IPS-18a (cell line): ENCODE data around the gene LPAR5.
A peak's percentile ranks its signal among the peaks of the same experiment; 100 is the strongest.

ENCODE experiments used
- H3K27ac ChIP-seq: one replicate; pipeline ENCODE4 v1.5.1; 2013; ENCODE audit warnings: low read length
- H3K27me3 ChIP-seq: one replicate; pipeline ENCODE4 v1.6.1; 2013; ENCODE audit warnings: mild to moderate bottlenecking, low read length; ENCODE audit not compliant: control insufficient read depth, insufficient read depth
- H3K36me3 ChIP-seq: one replicate; pipeline ENCODE4 v1.6.1; 2013; ENCODE audit warnings: low read depth, low read length; ENCODE audit not compliant: control insufficient read depth
- H3K4me1 ChIP-seq: one replicate; pipeline ENCODE4 v1.6.1; 2013; ENCODE audit warnings: low read depth, low read length; ENCODE audit not compliant: control insufficient read depth
- H3K4me3 ChIP-seq: one replicate; pipeline ENCODE4 v1.5.1; 2013; ENCODE audit warnings: low read length
- H3K9ac ChIP-seq: one replicate; pipeline ENCODE4 v1.6.1; 2013; ENCODE audit warnings: mild to moderate bottlenecking, low read length, moderate library complexity
- H3K9me3 ChIP-seq: one replicate; pipeline ENCODE4 v1.6.1; 2013; ENCODE audit warnings: low read depth, low read length; ENCODE audit not compliant: control insufficient read depth

Gene LPAR5

GRCh38 chr12:6614513-6615172, 21.1 kb downstream of the LPAR5 start:
- peak overlapping the region; percentile 15 for H3K9ac ChIP-seq
- H3K4me1 ChIP-seq = peaks cover 28% of the 10 kb centered on the region
- peak overlapping the region; percentile 16 for H3K4me3 ChIP-seq
- peaks cover 12% of the 10 kb centered on the region for H3K27me3 ChIP-seq
- H3K27ac ChIP-seq = no peak overlapping the region
- no peaks in the 10 kb centered on the region for H3K36me3 ChIP-seq
- H3K9me3 ChIP-seq = no peaks in the 10 kb centered on the region

DNA sequence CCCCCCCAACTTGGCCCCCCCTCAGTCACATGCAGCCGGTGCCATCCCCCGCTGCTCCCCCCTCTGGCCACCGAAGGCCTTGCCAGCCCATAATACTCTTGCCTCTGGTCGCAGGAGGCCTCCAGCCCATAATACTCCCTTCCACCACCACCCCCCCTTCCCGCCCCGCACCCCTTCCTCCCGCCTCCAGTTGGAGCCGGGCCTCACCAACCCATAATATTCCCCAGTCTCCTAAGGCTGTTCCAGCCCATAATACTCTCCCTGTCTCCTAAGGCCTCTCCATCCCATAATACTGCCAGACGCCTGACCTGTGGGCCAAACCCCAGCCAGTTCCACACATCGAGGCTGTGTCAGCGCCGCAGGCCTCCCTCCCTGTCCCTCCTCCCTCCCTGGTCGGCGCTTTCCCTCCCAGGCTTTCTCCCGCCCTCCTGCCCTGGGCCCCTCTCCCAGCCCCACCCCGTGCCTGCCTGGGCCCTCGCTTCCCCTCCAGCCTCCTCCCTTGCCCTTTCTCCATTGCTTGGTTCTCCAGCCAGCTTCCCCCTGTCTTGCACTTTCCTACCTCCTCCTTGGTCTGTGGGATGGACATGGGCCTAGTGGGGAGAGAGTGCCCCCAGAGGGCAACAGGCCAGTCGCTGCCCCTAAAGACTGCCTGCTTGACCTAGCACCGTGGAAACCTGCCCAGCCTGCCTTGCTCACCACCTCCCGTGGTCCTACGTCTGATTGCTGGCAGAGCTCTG, 21.8 kb downstream of the LPAR5 start:
- Histone ChIP-seq H3K4me1 (peaks cover 28% of the 10 kb centered on the region), H3K4me3 (peak overlapping the region; percentile 16), H3K27ac (no peak overlapping the region), H3K9ac (peak overlapping the region; percentile 82), H3K36me3 (no peaks in the 10 kb centered on the region), H3K9me3 (no peaks in the 10 kb centered on the region), H3K27me3 (peaks cover 5% of the 10 kb centered on the region)

DNA sequence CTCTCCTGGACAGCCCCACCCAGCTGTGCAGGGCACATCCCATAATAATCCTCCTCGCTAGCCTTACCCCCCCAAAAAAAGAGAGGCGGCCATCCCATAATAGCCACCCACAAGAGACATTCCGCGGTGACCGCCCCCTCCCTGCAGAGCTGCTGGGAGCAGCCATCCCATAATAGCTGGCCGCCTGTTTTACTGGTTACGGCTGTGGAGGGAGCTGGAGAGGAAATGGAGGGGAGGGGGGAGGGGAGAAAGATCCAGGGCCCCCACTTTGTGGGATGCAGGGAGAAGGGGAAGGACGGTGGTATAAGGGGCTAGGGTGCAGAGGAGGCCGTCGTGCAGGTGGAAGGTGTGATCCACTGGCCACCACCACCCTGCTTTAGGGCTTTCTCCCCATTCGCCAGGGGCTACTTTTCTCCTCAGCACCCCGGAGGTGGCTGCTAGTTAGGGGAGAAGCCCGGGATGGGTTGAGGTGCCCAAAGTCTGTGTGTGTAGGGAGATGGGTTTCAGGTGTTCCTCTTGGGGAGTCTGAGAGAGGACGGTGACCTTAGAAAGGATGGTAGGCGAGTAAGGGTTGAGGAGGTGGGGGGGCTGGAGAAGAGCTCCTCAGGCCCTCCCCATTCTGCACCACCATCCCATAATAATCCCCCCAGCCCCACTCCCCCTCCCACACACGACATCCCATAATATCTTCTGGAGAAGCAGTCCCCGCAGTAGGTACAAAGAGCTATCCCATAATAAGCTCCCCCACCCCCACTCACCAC, 22.6 kb downstream of the LPAR5 start:
- H3K9me3 ChIP-seq = no peaks in the 10 kb centered on the region
- H3K36me3 ChIP-seq = no peaks in the 10 kb centered on the region
- peak overlapping the region; percentile 92 for H3K27ac ChIP-seq
- H3K4me1 ChIP-seq = peaks cover 30% of the 10 kb centered on the region
- H3K4me3 ChIP-seq = peak overlapping the region; percentile 55
- H3K27me3 ChIP-seq = no peaks in the 10 kb centered on the region
- peak overlapping the region; percentile 82 for H3K9ac ChIP-seq

GRCh38 chr12:6612652-6613014, 23.1 kb downstream of the LPAR5 start:
- peaks cover 34% of the 10 kb centered on the region for H3K4me1 ChIP-seq
- no peak overlapping the region for H3K27ac ChIP-seq
- no peaks in the 10 kb centered on the region for H3K36me3 ChIP-seq
- peak overlapping the region; percentile 82 for H3K9ac ChIP-seq
- H3K27me3 ChIP-seq = no peaks in the 10 kb centered on the region
- H3K4me3 ChIP-seq = peak overlapping the region; percentile 55
- no peaks in the 10 kb centered on the region for H3K9me3 ChIP-seq

GRCh38 chr12:6612247-6612646, 23.5 kb downstream of the LPAR5 start:
- no peak overlapping the region for H3K27ac ChIP-seq
- no peaks in the 10 kb centered on the region for H3K9me3 ChIP-seq
- H3K36me3 ChIP-seq = no peaks in the 10 kb centered on the region
- no peaks in the 10 kb centered on the region for H3K27me3 ChIP-seq
- peak overlapping the region; percentile 55 for H3K4me3 ChIP-seq
- H3K9ac ChIP-seq = peak overlapping the region; percentile 82
- H3K4me1 ChIP-seq = peaks cover 35% of the 10 kb centered on the region

DNA sequence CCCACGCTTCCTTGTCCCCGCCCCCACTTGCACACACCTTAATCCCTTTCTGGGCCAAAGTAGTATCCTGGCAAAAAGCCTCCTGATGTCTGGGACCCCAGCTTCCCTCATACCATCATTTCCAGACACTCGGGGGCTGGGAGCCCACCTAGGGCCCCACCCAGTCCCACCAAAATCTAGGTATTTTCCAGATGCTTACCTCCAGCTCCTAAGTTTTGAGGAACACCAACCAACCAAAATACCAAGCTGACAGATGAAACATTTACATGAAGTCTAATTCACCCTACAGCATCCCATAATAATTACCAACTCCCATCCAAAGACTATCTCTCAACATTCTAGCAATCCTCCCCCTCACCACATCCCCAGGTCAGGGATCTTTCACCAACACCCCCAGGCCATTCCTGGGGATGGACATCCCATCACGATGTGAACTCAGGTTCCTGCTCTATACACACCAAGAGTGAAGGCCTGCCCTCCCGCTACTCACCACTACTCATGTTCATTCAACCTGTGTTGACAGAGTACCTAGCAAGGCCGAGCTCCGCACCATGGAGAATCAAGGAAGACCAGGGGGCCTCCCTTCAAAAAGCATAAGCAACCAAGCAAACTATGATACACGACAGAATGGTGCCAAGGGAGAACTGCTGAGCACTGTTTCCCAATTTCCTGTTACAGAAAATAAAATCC, 27.0 kb downstream of the LPAR5 start:
- no peaks in the 10 kb centered on the region for H3K9me3 ChIP-seq
- H3K27me3 ChIP-seq = no peaks in the 10 kb centered on the region
- H3K27ac ChIP-seq = no peak overlapping the region

GRCh38 chr12:6607751-6608591, 27.8 kb downstream of the LPAR5 start:
- H3K27me3 ChIP-seq = no peaks in the 10 kb centered on the region
- H3K9me3 ChIP-seq = no peaks in the 10 kb centered on the region
- peaks cover 46% of the 10 kb centered on the region for H3K4me1 ChIP-seq
- no peak overlapping the region for H3K9ac ChIP-seq
- no peak overlapping the region for H3K27ac ChIP-seq
- H3K4me3 ChIP-seq = no peak overlapping the region
- H3K36me3 ChIP-seq = peaks cover 21% of the 10 kb centered on the region

More for the DNA sequence above, 27.0 kb downstream of the LPAR5 start:
- H3K4me1 ChIP-seq = peaks cover 47% of the 10 kb centered on the region
- H3K9ac ChIP-seq = no peak overlapping the region
- peaks cover 18% of the 10 kb centered on the region for H3K36me3 ChIP-seq
- H3K4me3 ChIP-seq = no peak overlapping the region

- peaks cover 34% of the 10 kb centered on the region for H3K4me1 ChIP-seq
- peak overlapping the region; percentile 94 for H3K4me3 ChIP-seq
- H3K27ac ChIP-seq = no peak overlapping the region
- H3K9ac ChIP-seq = peak overlapping the region; percentile 70
- no peaks in the 10 kb centered on the region for H3K9me3 ChIP-seq
- H3K36me3 ChIP-seq = peaks cover 36% of the 10 kb centered on the region
- no peaks in the 10 kb centered on the region for H3K27me3 ChIP-seq
Observed at GRCh38 chr12:6606331-6607131, 29.2 kb downstream of the LPAR5 start.

DNA sequence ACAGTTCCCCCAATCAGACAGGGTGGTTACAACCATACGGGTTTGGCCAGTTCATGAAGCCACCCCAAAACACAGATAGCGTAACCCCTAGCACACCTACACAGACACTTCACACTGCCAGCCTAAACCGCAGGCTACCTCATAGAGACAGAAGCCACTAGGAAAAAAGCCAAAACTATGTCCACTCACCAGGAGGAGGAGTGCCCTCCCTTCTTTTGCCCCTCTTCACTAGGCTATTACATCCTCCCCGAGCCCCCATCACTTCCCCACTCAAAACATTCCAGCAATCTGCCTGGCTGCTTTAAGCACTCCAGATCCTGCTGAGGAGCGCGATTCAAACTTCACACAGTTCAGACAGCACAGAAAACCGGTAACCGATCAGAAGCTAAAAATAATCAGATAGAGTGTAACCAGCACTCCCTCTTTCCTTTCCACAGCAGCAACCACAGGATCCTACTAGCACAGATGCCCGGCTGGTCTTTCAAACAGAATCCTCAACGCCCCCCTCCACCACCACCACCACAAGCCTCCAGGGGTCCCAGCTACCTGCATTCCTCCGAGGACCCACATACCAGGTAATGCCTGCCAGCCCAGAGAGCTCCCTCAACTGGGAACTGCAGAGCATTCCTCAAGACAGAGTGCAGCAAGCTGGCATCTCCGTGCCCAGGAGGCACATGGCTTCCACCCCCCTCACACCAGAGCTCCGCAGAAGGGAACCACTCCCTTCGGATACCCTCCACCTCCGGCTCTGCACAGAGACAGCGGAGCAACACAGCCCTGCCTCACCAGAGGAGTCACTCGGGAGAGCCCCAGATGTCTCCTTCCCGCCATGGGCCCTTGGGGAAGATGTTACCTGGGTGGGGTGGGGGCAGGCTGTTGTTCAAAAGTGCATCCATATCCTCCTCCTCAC, 30.1 kb downstream of the LPAR5 start:
- no peak overlapping the region for H3K27ac ChIP-seq

More for the DNA sequence above, 30.1 kb downstream of the LPAR5 start:
- Histone ChIP-seq H3K27me3 (no peaks in the 10 kb centered on the region), H3K4me3 (peak overlapping the region; percentile 94), H3K9ac (peak overlapping the region; percentile 70), H3K9me3 (no peaks in the 10 kb centered on the region), H3K4me1 (peaks cover 29% of the 10 kb centered on the region), H3K36me3 (peaks cover 44% of the 10 kb centered on the region)
